ENCODE results near the gene PDIA5.

DNA sequence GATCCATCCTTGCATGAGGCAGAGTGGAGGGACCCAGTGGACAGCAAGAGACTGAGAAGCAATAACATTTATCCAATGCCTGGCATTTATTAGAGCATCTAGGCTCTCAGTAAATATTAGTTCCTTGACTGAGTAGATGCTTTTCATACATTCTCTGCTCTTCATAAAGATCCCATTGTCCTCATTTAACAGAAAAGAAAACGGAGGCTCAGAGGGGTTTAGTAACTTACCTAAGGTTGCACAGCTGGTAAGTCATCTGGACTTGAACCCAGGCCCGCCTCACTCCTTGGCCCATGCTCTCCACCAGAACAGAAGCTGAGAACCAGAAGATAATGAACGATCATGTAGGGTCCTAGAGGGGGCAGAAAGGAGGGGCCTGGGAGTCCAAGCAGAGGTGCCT, 82.7 kb downstream of the PDIA5 start:
- TF ChIP-seq, protein P1, sequence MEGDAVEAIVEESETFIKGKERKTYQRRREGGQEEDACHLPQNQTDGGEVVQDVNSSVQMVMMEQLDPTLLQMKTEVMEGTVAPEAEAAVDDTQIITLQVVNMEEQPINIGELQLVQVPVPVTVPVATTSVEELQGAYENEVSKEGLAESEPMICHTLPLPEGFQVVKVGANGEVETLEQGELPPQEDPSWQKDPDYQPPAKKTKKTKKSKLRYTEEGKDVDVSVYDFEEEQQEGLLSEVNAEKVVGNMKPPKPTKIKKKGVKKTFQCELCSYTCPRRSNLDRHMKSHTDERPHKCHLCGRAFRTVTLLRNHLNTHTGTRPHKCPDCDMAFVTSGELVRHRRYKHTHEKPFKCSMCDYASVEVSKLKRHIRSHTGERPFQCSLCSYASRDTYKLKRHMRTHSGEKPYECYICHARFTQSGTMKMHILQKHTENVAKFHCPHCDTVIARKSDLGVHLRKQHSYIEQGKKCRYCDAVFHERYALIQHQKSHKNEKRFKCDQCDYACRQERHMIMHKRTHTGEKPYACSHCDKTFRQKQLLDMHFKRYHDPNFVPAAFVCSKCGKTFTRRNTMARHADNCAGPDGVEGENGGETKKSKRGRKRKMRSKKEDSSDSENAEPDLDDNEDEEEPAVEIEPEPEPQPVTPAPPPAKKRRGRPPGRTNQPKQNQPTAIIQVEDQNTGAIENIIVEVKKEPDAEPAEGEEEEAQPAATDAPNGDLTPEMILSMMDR (IDR thresholded peaks at IDR 0.05) = no peak
- TF ChIP-seq POLR2AphosphoS5 (IDR thresholded peaks at IDR 0.05; ENCODE audit: low read depth, low read length) (no peak), TCF7L2 (IDR thresholded peaks at IDR 0.05; ENCODE audit: low read depth, low read length) (no peak), REST (IDR thresholded peaks at IDR 0.05; ENCODE audit: insufficient read depth in 1 of 2, low read depth in 2 of 2, low read length in 1 of 2) (no peak)
